Measurements from ENCODE around the gene ANKRD17. TPM values are rescaled to one million over a fixed set of nuclear protein-coding genes. Genes with fewer than 3 reads are reported as not detected.

The ANKRD17 gene
- total RNA-seq, 1 experiment from 2014 or later, result 65.7 TPM

DNA sequence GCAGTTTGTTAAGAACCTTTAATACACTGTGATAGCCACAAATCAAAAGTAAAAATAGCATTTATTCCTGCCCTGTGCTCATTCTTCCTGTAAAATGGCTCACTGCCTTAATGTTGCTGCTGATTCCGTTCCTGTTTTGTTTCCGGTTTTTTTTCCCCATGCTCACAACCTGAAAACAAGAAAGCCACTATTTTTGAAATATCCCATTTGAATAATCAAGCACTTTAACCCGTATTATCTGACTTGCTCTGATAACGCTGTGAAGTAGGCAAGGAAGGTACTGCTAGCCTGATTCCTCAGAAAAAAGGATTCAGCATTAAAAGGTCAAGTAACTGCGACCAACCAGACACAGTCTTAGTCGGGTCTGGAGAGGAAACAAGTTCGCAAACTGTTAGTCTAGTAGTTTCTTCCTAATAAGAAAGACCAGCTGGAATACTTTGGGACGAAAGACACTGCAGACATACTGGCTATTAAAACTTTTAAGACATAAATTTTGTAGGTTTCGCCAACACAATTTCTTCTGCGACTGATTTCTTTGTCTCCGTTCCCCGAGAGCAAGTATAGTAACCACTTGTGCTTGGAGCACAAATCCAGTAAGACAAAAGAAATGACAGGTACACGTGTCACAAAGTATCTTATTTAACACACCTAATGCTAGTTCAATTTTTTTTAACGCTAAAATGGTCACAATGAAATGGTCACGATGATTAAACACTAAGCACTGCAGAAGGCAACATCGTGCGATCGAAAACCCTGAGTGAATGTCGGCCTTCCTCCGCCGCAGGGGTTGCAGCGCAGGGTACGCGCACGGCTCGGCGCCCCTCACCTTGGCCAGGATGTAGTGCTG, 189.9 kb downstream of the ANKRD17 start:
- intact Hi-C loops (cut with micrococcal nuclease), result loop anchor here (1.0 kb wide), 1 partner anchor 189 kb away; no protein-coding TSS in a partner anchor
- Mint-ChIP-seq H3K27me3 (ENCODE audit: insufficient read depth, unreplicated experiment) (no peaks in the 10 kb centered on the region), H3K4me3 (ENCODE audit: unreplicated experiment) (peak overlapping the region; percentile 81), H3K27ac (ENCODE audit: low read depth, unreplicated experiment) (peak overlapping the region; percentile 86), H3K36me3 (ENCODE audit: insufficient read depth, unreplicated experiment) (peaks cover 49% of the 10 kb centered on the region), H3K4me1 (ENCODE audit: insufficient read depth, unreplicated experiment) (peaks cover 9% of the 10 kb centered on the region), H3K9me3 (ENCODE audit: unreplicated experiment) (no peaks in the 10 kb centered on the region)
- peak; percentile 52 for DNase-seq (ENCODE audit: unreplicated experiment)
- BruUV-seq (replicated peaks), result TSS peak; percentile 38
- POLR2A ChIA-PET, result interaction anchor here (0.5 to 6.3 kb wide), 7 partner anchors 11 to 1031 kb away, joined by 3 to 78 read pairs (median 3); partner anchors contain the start of gene ANKRD17
- CTCF ChIA-PET, result interaction anchor here (0.6 kb wide), 1 partner anchor 967 kb away, joined by 4 read pairs; no protein-coding TSS in a partner anchor
- TF ChIP-seq, protein P1, sequence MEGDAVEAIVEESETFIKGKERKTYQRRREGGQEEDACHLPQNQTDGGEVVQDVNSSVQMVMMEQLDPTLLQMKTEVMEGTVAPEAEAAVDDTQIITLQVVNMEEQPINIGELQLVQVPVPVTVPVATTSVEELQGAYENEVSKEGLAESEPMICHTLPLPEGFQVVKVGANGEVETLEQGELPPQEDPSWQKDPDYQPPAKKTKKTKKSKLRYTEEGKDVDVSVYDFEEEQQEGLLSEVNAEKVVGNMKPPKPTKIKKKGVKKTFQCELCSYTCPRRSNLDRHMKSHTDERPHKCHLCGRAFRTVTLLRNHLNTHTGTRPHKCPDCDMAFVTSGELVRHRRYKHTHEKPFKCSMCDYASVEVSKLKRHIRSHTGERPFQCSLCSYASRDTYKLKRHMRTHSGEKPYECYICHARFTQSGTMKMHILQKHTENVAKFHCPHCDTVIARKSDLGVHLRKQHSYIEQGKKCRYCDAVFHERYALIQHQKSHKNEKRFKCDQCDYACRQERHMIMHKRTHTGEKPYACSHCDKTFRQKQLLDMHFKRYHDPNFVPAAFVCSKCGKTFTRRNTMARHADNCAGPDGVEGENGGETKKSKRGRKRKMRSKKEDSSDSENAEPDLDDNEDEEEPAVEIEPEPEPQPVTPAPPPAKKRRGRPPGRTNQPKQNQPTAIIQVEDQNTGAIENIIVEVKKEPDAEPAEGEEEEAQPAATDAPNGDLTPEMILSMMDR (IDR thresholded peaks at IDR 0.05; ENCODE audit: unreplicated experiment), result no peak

DNA sequence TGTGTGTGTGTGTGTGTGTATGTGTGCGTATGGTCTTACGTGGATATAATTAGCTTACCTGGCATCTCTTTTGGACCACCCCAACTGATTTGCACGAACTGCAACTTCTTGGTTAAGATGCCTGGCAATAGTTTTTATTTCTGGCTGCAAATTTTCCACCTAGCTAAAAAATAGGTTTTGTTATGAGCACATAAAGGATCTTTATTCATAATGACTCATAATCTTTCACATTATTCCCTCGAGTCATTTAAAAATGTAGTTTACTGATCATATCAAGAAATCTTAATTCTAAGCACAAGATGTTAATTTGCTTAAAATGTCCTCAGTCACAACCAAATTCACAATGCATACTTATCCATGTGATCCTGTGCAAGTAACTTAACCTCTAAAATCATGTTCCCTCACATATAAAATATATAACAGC, 190.6 kb downstream of the ANKRD17 start:
- ChIA-PET CTCF (no interaction called here), POLR2A (interaction anchor here (0.5 to 6.3 kb wide), 4 partner anchors 9 to 1032 kb away, joined by 3 to 78 read pairs (median 3); partner anchors contain the start of gene ANKRD17)
- Mint-ChIP-seq H3K4me3 (ENCODE audit: unreplicated experiment) (peak overlapping the region; percentile 81), H3K27me3 (ENCODE audit: insufficient read depth, unreplicated experiment) (no peaks in the 10 kb centered on the region), H3K27ac (ENCODE audit: low read depth, unreplicated experiment) (peak overlapping the region; percentile 86), H3K4me1 (ENCODE audit: insufficient read depth, unreplicated experiment) (peaks cover 9% of the 10 kb centered on the region), H3K36me3 (ENCODE audit: insufficient read depth, unreplicated experiment) (peaks cover 46% of the 10 kb centered on the region), H3K9me3 (ENCODE audit: unreplicated experiment) (no peaks in the 10 kb centered on the region)
- intact Hi-C loops (cut with micrococcal nuclease), result no loop called here
- DNase-seq (ENCODE audit: unreplicated experiment), result peak; percentile 19
- TF ChIP-seq, protein P1 (IDR thresholded peaks at IDR 0.05; ENCODE audit: unreplicated experiment), result no peak
- no TSS peak for BruUV-seq (replicated peaks)

DNA sequence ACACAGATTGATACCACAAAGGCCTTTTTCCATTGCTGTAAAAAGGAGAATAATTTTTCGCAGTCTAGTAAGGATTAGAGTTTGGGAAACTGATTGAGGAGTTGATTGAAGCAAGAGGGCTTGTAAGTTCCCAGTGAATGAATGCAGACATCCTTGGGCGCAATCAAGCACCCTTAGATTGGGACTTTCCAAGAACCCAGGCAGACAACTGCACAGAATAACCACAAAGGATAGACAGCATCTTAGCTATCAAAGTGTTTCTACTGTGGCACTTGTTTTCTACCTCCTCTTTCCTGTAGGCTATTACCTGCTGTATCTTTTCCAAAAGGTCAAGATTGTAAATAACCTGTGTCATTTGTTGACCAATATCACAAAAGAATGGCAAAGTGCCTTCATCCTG, 191.7 kb downstream of the ANKRD17 start:
- H3K4me3 Mint-ChIP-seq (ENCODE audit: unreplicated experiment), result no peak overlapping the region
- DNase-seq (ENCODE audit: unreplicated experiment), result no peak
- no peak overlapping the region for H3K27ac Mint-ChIP-seq (ENCODE audit: low read depth, unreplicated experiment)
- ChIA-PET POLR2A (interaction anchor here (1.1 to 6.3 kb wide), 2 partner anchors 10 to 192 kb away, joined by 7 to 78 read pairs; partner anchors contain the start of gene ANKRD17), CTCF (interaction anchor here (0.6 to 0.8 kb wide), 2 partner anchors 190 to 193 kb away, joined by 3 to 4 read pairs; no protein-coding TSS in a partner anchor)
- no peaks in the 10 kb centered on the region for H3K27me3 Mint-ChIP-seq (ENCODE audit: insufficient read depth, unreplicated experiment)
- H3K9me3 Mint-ChIP-seq (ENCODE audit: unreplicated experiment), result no peaks in the 10 kb centered on the region
- TF ChIP-seq, protein P1 (IDR thresholded peaks at IDR 0.05; ENCODE audit: unreplicated experiment), result no peak
- peaks cover 9% of the 10 kb centered on the region for H3K4me1 Mint-ChIP-seq (ENCODE audit: insufficient read depth, unreplicated experiment)
- no TSS peak for BruUV-seq (replicated peaks)
- H3K36me3 Mint-ChIP-seq (ENCODE audit: insufficient read depth, unreplicated experiment), result peaks cover 47% of the 10 kb centered on the region
- intact Hi-C loops (cut with micrococcal nuclease), result no loop called here

DNA sequence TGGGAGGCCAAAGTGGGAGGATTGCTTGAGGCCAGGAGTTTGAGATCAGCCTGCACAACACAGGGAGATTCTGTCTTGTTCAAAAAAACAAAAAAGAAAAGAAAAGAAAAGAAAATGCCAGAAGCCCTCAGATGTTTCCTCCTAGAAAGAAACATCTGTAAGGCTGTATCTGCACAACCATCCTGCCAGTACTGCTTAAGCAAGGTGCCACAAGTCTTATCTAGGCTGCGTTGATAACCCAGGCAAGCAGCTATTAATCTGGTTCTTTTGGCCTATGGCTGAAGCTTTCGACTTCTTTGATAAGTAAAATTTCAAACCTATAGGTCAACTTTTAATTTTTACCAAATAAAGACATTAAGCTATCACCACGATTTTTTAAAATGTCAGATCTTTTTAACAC, 192.2 kb downstream of the ANKRD17 start:
- TF ChIP-seq, protein P1 (IDR thresholded peaks at IDR 0.05; ENCODE audit: unreplicated experiment), result no peak
- H3K4me1 Mint-ChIP-seq (ENCODE audit: insufficient read depth, unreplicated experiment), result peaks cover 9% of the 10 kb centered on the region
- H3K36me3 Mint-ChIP-seq (ENCODE audit: insufficient read depth, unreplicated experiment), result peaks cover 47% of the 10 kb centered on the region
- no peak for DNase-seq (ENCODE audit: unreplicated experiment)
- intact Hi-C loops (cut with micrococcal nuclease), result no loop called here
- H3K27me3 Mint-ChIP-seq (ENCODE audit: insufficient read depth, unreplicated experiment), result no peaks in the 10 kb centered on the region
- no peaks in the 10 kb centered on the region for H3K9me3 Mint-ChIP-seq (ENCODE audit: unreplicated experiment)
- H3K27ac Mint-ChIP-seq (ENCODE audit: low read depth, unreplicated experiment), result no peak overlapping the region
- POLR2A ChIA-PET, result interaction anchor here (1.1 to 6.3 kb wide), 2 partner anchors 9 to 193 kb away, joined by 7 to 78 read pairs; partner anchors contain the start of gene ANKRD17
- no TSS peak for BruUV-seq (replicated peaks)
- no peak overlapping the region for H3K4me3 Mint-ChIP-seq (ENCODE audit: unreplicated experiment)
- CTCF ChIA-PET, result interaction anchor here (0.8 kb wide), 1 partner anchor 191 kb away, joined by 4 read pairs; no protein-coding TSS in a partner anchor
